Cardiac muscle cell (in vitro differentiated cells and primary cell): Measurements from ENCODE around the gene UMAD1. TPM values are rescaled to one million over a fixed set of nuclear protein-coding genes. Genes with fewer than 3 reads are reported as not detected.

Experiments used
- DNase-seq, 2 donors: peaks; one replicate each; pipeline versions ENCODE4 v3.0.0 to v3.0.0-alpha.2; 2010 to 2017; ENCODE audit warnings: low read depth in 1 of 2, low spot score in 1 of 2
- H3K27ac ChIP-seq: fragments of 200-600 bp; sonication (generic); 2 replicates; pipeline ENCODE4 v1.5.1; 2016
- H3K27me3 ChIP-seq: fragments of 200-600 bp; sonication (generic); 2 replicates; pipeline ENCODE4 v1.6.0; 2016; ENCODE audit warnings: control low read depth
- H3K36me3 ChIP-seq: fragments of 200-600 bp; sonication (generic); 2 replicates; pipeline ENCODE4 v1.5.1; 2016; ENCODE audit warnings: control low read depth
- H3K4me1 ChIP-seq: fragments of 200-600 bp; sonication (generic); 2 replicates; pipeline ENCODE4 v1.8.1; 2017; ENCODE audit warnings: low read depth, mild to moderate bottlenecking, mixed run types
- H3K4me3 ChIP-seq: fragments of 200-600 bp; sonication (generic); 2 replicates; pipeline ENCODE4 v1.5.1; 2016; ENCODE audit warnings: mild to moderate bottlenecking
- H3K9me3 ChIP-seq: fragments of 200-600 bp; sonication (generic); 2 replicates; pipeline ENCODE4 v1.5.1; 2017; ENCODE audit warnings: low read depth, mild to moderate bottlenecking, control low read depth
- CTCF ChIP-seq: IDR thresholded peaks from 2 replicates; pipeline ENCODE4 v1.5.1; 2012; ENCODE audit warnings: low read depth, mild to moderate bottlenecking, low read length
- polyA plus RNA-seq: library from polyadenylated mRNA; unstranded; fragments of >200 nt; fragmentation: Nextera tagmentation; extraction: Ambion mirVana; gene quantifications from 2 replicates; pipeline ENCODE4 v1.2.1, GENCODE V29; 2016
- total RNA-seq: library from RNA; depleted of rRNA; stranded (reverse); fragments of >200 nt; gene quantifications from 2 replicates; pipeline ENCODE4 v1.2.3, GENCODE V29; 2016

The UMAD1 gene
- total and polyA plus RNA-seq, 2 experiments from 2014 or later, result 8.2 to 12.9 TPM

- no peak for DNase-seq
- no peaks in the 10 kb centered on the region for H3K4me1 ChIP-seq
- no peak overlapping the region for H3K27ac ChIP-seq
- no peak overlapping the region for H3K4me3 ChIP-seq
- no peak for TF ChIP-seq CTCF
- no peaks in the 10 kb centered on the region for H3K9me3 ChIP-seq
- H3K36me3 ChIP-seq, result no peaks in the 10 kb centered on the region
- no peaks in the 10 kb centered on the region for H3K27me3 ChIP-seq
These were observed 152.7 kb downstream of the UMAD1 start for GRCh38 chr7:7793249-7793648.

- H3K36me3 ChIP-seq, result no peaks in the 10 kb centered on the region
- H3K4me1 ChIP-seq, result no peaks in the 10 kb centered on the region
- TF ChIP-seq CTCF, result no peak
- no peak overlapping the region for H3K4me3 ChIP-seq
- H3K9me3 ChIP-seq, result no peaks in the 10 kb centered on the region
- no peak for DNase-seq
- no peak overlapping the region for H3K27ac ChIP-seq
- no peaks in the 10 kb centered on the region for H3K27me3 ChIP-seq
These were observed 153.4 kb downstream of the UMAD1 start for GRCh38 chr7:7793921-7794320.

GRCh38 chr7:7795203-7795602, 154.7 kb downstream of the UMAD1 start:
- no peak for DNase-seq
- H3K9me3 ChIP-seq, result no peaks in the 10 kb centered on the region
- no peaks in the 10 kb centered on the region for H3K27me3 ChIP-seq
- TF ChIP-seq CTCF, result no peak
- H3K36me3 ChIP-seq, result no peaks in the 10 kb centered on the region
- H3K27ac ChIP-seq, result no peak overlapping the region
- H3K4me1 ChIP-seq, result no peaks in the 10 kb centered on the region
- H3K4me3 ChIP-seq, result no peak overlapping the region

GRCh38 chr7:7795630-7796121, 155.1 kb downstream of the UMAD1 start:
- no peak overlapping the region for H3K27ac ChIP-seq

GRCh38 chr7:7798510-7798909, 158.0 kb downstream of the UMAD1 start:
- DNase-seq, result no peak
- no peak for TF ChIP-seq CTCF
- Histone ChIP-seq H3K27me3 (no peaks in the 10 kb centered on the region), H3K36me3 (no peaks in the 10 kb centered on the region), H3K9me3 (no peaks in the 10 kb centered on the region), H3K4me1 (no peaks in the 10 kb centered on the region), H3K4me3 (no peak overlapping the region), H3K27ac (no peak overlapping the region)

More at GRCh38 chr7:7795630-7796121, 155.1 kb downstream of the UMAD1 start:
- no peaks in the 10 kb centered on the region for H3K9me3 ChIP-seq
- H3K4me1 ChIP-seq, result no peaks in the 10 kb centered on the region
- TF ChIP-seq CTCF, result no peak
- H3K27me3 ChIP-seq, result no peaks in the 10 kb centered on the region
- no peak overlapping the region for H3K4me3 ChIP-seq
- no peaks in the 10 kb centered on the region for H3K36me3 ChIP-seq
- DNase-seq, result no peak

GRCh38 chr7:7799138-7799537, 158.6 kb downstream of the UMAD1 start:
- Histone ChIP-seq H3K27ac (no peak overlapping the region), H3K9me3 (no peaks in the 10 kb centered on the region), H3K4me3 (no peak overlapping the region), H3K27me3 (no peaks in the 10 kb centered on the region), H3K36me3 (no peaks in the 10 kb centered on the region), H3K4me1 (no peaks in the 10 kb centered on the region)
- no peak for TF ChIP-seq CTCF
- no peak for DNase-seq
